Heart left ventricle (tissue), 13 donors: ENCODE results near the gene RBM33.

Source experiments
- POLR2A ChIP-seq, 2 donors: fragments of 450-650 bp; IDR thresholded peaks; one replicate each; pipeline ENCODE4 v1.6.1; 2017; ENCODE audit warnings: antibody characterized with exemption in 2 of 2, mild to moderate bottlenecking in 2 of 2, moderate library complexity in 2 of 2
- TF ChIP-seq, protein P1 (sequence below), 12 donors: fragments of 200-600 bp; sonication (generic) in 4 of 12; IDR thresholded peaks; one replicate each; pipeline versions ENCODE4 v1.5.0 to v1.8.0; 2018 to 2022; ENCODE audit warnings: antibody characterized with exemption in 12 of 12, mild to moderate bottlenecking in 5 of 12
- donor health status: ischemic (EF 13 %, LVEDD 7.1; RV severe dilation, severe dysfunction).
- donor health status: DM: no; HTN: yes; CAD: no.
- donor health status: DM: no; HTN: no; CAD: no.
- donor health status: ischemic (EF 25% LVEDD 6.9; RV normal size, moderate dysfunction).
- donor health status: ischemic (EF 25% LVEDD 5.7; RV mildly dilated, moderate dysfunction).
- donor health status: ischemic (EF 35%, LVEDD 5.7; RV mildly dilated, moderate dysfunction).
- donor health status: nonischemic (EF 11% LVEDD 7.7; RV severe dilation, severe dysfunction).
- donor health status: DM: yes; HTN: yes; CAD: no.
- donor health status: PGD.
- donor health status: ischemic (EF 29% LVEDD 5.4; RV normal size, mild dysfunction).
- donor health status: nonischemic (EF 23%, LVEDD 6.1; RV moderate dilation, normal function).

DNA sequence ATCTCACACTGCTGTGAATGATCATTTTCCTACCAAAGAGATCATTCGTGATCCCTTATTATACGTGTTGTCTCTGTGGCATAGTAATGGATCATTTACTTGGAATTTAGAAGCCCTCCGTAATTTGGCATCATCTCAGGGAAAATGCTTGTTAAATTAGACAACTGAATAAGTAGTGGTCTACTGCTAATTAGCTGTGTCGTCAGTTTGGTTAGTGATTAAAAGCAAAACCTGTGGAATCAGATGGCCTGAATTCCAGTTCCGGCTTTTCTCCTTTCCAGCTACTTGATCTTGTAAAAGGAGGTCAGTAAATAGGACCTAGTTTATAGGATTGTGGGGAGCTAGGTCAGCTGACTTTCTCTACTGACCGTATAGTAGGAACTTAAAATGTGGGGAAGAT, 65.6 kb downstream of the RBM33 start:
- TF ChIP-seq, protein P1, sequence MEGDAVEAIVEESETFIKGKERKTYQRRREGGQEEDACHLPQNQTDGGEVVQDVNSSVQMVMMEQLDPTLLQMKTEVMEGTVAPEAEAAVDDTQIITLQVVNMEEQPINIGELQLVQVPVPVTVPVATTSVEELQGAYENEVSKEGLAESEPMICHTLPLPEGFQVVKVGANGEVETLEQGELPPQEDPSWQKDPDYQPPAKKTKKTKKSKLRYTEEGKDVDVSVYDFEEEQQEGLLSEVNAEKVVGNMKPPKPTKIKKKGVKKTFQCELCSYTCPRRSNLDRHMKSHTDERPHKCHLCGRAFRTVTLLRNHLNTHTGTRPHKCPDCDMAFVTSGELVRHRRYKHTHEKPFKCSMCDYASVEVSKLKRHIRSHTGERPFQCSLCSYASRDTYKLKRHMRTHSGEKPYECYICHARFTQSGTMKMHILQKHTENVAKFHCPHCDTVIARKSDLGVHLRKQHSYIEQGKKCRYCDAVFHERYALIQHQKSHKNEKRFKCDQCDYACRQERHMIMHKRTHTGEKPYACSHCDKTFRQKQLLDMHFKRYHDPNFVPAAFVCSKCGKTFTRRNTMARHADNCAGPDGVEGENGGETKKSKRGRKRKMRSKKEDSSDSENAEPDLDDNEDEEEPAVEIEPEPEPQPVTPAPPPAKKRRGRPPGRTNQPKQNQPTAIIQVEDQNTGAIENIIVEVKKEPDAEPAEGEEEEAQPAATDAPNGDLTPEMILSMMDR (IDR thresholded peaks at IDR 0.05) = no peak
- TF ChIP-seq POLR2A (IDR thresholded peaks at IDR 0.05) = no peak
